Liver (tissue), 9 donors: ENCODE results near the gene ASAP2. TPM values are rescaled to one million over a fixed set of nuclear protein-coding genes. Genes with fewer than 3 reads are reported as not detected.

ENCODE experiments used
- DNase-seq: peaks from one replicate; pipeline ENCODE4 v3.0.0-alpha.2; 2017; ENCODE audit warnings: low spot score
- H3K27ac ChIP-seq, 2 donors: one replicate each; pipeline ENCODE4 v1.7.0; 2013; ENCODE audit warnings: inconsistent platforms in 2 of 2, low read length in 2 of 2, control low read depth in 1 of 2, low read depth in 1 of 2, mild to moderate bottlenecking in 1 of 2
- H3K27me3 ChIP-seq, 4 donors: one replicate each; pipeline versions ENCODE4 v1.6.1 to v1.7.0; 2013; ENCODE audit warnings: low read length in 3 of 4, inconsistent platforms in 1 of 4, mild to moderate bottlenecking in 1 of 4, moderate library complexity in 1 of 4; ENCODE audit not compliant: control insufficient read depth in 4 of 4, insufficient read depth in 4 of 4
- H3K36me3 ChIP-seq, 4 donors: one replicate each; pipeline versions ENCODE4 v1.6.1 to v1.7.0; 2013; ENCODE audit warnings: low read length in 3 of 4, mild to moderate bottlenecking in 3 of 4, low read depth in 1 of 4, moderate library complexity in 1 of 4; ENCODE audit not compliant: control insufficient read depth in 4 of 4, insufficient read depth in 3 of 4
- H3K4me1 ChIP-seq, 4 donors: one replicate each; pipeline versions ENCODE4 v1.6.1 to v1.7.0; 2013; ENCODE audit warnings: low read length in 3 of 4, mild to moderate bottlenecking in 3 of 4, moderate library complexity in 1 of 4; ENCODE audit not compliant: control insufficient read depth in 4 of 4, insufficient read depth in 4 of 4
- H3K4me3 ChIP-seq, 3 donors: one replicate each; pipeline versions ENCODE4 v1.6.1 to v1.7.0; 2013; ENCODE audit warnings: low read length in 3 of 3, control low read depth in 1 of 3, low read depth in 1 of 3, mild to moderate bottlenecking in 1 of 3
- H3K9ac ChIP-seq, 2 donors: one replicate each; pipeline ENCODE4 v1.7.0; 2013; ENCODE audit warnings: low read length in 2 of 2, mild to moderate bottlenecking in 2 of 2, moderate library complexity in 2 of 2, control low read depth in 1 of 2, low read depth in 1 of 2
- H3K9me3 ChIP-seq, 4 donors: one replicate each; pipeline versions ENCODE4 v1.6.1 to v1.7.0; 2013; ENCODE audit warnings: low read length in 3 of 4; ENCODE audit not compliant: control insufficient read depth in 4 of 4
- EGR1 ChIP-seq, 2 donors: IDR thresholded peaks; 2 replicates each; pipeline ENCODE4 v1.6.1; 2016 to 2018; ENCODE audit warnings: antibody characterized with exemption in 2 of 2, low read depth in 2 of 2
- FOXA1 ChIP-seq: IDR thresholded peaks from 2 replicates; pipeline ENCODE4 v1.6.1; 2016; ENCODE audit warnings: antibody characterized with exemption
- FOXA2 ChIP-seq: IDR thresholded peaks from 2 replicates; pipeline ENCODE4 v1.6.1; 2016; ENCODE audit warnings: antibody characterized with exemption
- GABPA ChIP-seq, 2 donors: IDR thresholded peaks in 1 of 2; conservative IDR thresholded peaks in 1 of 2; 2 replicates each; pipeline ENCODE4 v1.6.1; 2016; ENCODE audit warnings: antibody characterized with exemption in 2 of 2, mild to moderate bottlenecking in 1 of 2, moderate library complexity in 1 of 2
- HNF4A ChIP-seq, 2 donors: conservative IDR thresholded peaks; 2 replicates each; pipeline ENCODE4 v1.6.1; 2016; ENCODE audit warnings: antibody characterized with exemption in 2 of 2, mild to moderate bottlenecking in 2 of 2
- HNF4G ChIP-seq: IDR thresholded peaks from 2 replicates; pipeline ENCODE4 v1.6.1; 2016; ENCODE audit warnings: antibody characterized with exemption
- JUND ChIP-seq, 2 donors: IDR thresholded peaks; 2 replicates each; pipeline ENCODE4 v1.6.1; 2016; ENCODE audit warnings: antibody characterized with exemption in 2 of 2
- NR2F2 ChIP-seq: IDR thresholded peaks from 2 replicates; pipeline ENCODE4 v1.6.1; 2016; ENCODE audit warnings: antibody characterized with exemption
- RAD21 ChIP-seq, 2 donors: IDR thresholded peaks; 2 replicates each; pipeline ENCODE4 v1.6.1; 2016; ENCODE audit warnings: antibody characterized with exemption in 2 of 2, mild to moderate bottlenecking in 2 of 2
- RXRA ChIP-seq, 2 donors: IDR thresholded peaks; 2 replicates each; pipeline ENCODE4 v1.6.1; 2017 to 2018; ENCODE audit warnings: antibody characterized with exemption in 2 of 2, mild to moderate bottlenecking in 1 of 2
- SP1 ChIP-seq: IDR thresholded peaks from 2 replicates; pipeline ENCODE4 v1.6.1; 2018; ENCODE audit warnings: antibody characterized with exemption, mild to moderate bottlenecking
- YY1 ChIP-seq: IDR thresholded peaks from 2 replicates; pipeline ENCODE4 v1.6.1; 2016; ENCODE audit warnings: antibody characterized with exemption, mild to moderate bottlenecking
- WGBS: extraction: QIAGEN DNeasy Blood & Tissue Kit; methylation state at CpG from one replicate; pipeline ENCODE4 v1.1.7; 2013; 5-methylcytosine and 5-hydroxymethylcytosine counted together
- polyA plus RNA-seq, 2 donors: library from polyadenylated mRNA; stranded (reverse) in 1 of 2; unstranded in 1 of 2; fragments of 200-250 nt in 1 of 2; fragments of >200 nt in 1 of 2; fragmentation: Nextera tagmentation in 1 of 2; extraction: Ambion mirVana in 1 of 2; gene quantifications; one replicate each; pipeline versions ENCODE4 v1.2.1 to v1.2.3, GENCODE V29; 2013 to 2015
- total RNA-seq, 2 donors: library from RNA; depleted of rRNA; stranded (reverse); fragments of >200 nt; gene quantifications; one replicate each; pipeline ENCODE4 v1.2.3, GENCODE V29; 2014
- TF ChIP-seq, protein P1 (sequence below): IDR thresholded peaks from 2 replicates; pipeline ENCODE4 v1.6.1; 2016; ENCODE audit warnings: antibody characterized with exemption
- TF ChIP-seq, protein P2 (sequence below): IDR thresholded peaks from 2 replicates; pipeline ENCODE4 v1.6.1; 2016; ENCODE audit warnings: antibody characterized with exemption, mild to moderate bottlenecking
- TF ChIP-seq, protein P3 (sequence below): IDR thresholded peaks from 2 replicates; pipeline ENCODE4 v1.6.1; 2016; ENCODE audit warnings: antibody characterized with exemption
- TF ChIP-seq, protein P4 (sequence below): fragments of 150-350 bp; IDR thresholded peaks from 2 replicates; pipeline ENCODE4 v1.5.1; 2017; ENCODE audit warnings: improper control_type of control experiment, low read depth, low read length; ENCODE audit not compliant: missing input control
- TF ChIP-seq, protein P5 (sequence below): IDR thresholded peaks from 2 replicates; pipeline ENCODE4 v1.6.1; 2016; ENCODE audit warnings: antibody characterized with exemption
- donor health status: healthy.
- donor health status: healthy.
- donor health status: healthy.
- donor health status: healthy.
- donor health status: healthy.

The ASAP2 gene
- total and polyA plus RNA-seq, 4 donors = 0.36 to 5.9 (median 2.6) TPM

DNA sequence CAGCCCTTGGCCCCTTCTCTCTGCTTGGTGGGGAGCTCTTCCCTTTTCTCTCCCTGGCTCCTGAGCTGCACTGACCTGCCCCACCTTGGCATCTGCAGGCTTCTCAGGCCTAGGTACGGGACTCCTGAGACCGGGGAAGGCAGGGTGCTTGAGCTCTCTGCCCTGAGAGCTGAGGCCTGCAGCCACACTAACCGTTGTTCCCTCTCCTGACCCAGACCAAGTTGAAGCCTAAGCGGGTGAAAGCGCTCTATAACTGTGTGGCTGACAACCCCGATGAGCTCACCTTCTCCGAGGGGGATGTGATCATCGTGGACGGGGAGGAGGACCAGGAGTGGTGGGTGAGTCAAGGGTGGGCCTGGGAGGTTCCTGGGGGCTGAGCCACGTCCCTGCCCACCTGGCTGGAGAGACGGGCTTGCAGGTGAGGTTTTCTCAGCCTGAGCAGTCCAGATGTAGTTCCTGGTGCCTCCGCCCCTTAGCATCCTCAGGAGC lies 194.5 kb downstream of the ASAP2 start:
- no peak for DNase-seq
- 97% methylated on average over 12 of the region's 12 CpGs for WGBS
- no peak overlapping the region for H3K27ac ChIP-seq
- H3K9ac ChIP-seq = no peak overlapping the region
- H3K36me3 ChIP-seq = peaks cover 0 to 2% (median 1%) of the 10 kb centered on the region in 4 donors
- TF ChIP-seq NR2F2 (no peak), RXRA (IDR thresholded peaks at IDR 0.05) (no peak), SP1 (no peak), JUND (IDR thresholded peaks at IDR 0.05) (no peak), FOXA2 (no peak), RAD21 (IDR thresholded peaks at IDR 0.05) (no peak)
- no peaks in the 10 kb centered on the region for H3K9me3 ChIP-seq
- H3K27me3 ChIP-seq = no peaks in the 10 kb centered on the region
- H3K4me3 ChIP-seq = no peak overlapping the region
- H3K4me1 ChIP-seq = no peaks in the 10 kb centered on the region

DNA sequence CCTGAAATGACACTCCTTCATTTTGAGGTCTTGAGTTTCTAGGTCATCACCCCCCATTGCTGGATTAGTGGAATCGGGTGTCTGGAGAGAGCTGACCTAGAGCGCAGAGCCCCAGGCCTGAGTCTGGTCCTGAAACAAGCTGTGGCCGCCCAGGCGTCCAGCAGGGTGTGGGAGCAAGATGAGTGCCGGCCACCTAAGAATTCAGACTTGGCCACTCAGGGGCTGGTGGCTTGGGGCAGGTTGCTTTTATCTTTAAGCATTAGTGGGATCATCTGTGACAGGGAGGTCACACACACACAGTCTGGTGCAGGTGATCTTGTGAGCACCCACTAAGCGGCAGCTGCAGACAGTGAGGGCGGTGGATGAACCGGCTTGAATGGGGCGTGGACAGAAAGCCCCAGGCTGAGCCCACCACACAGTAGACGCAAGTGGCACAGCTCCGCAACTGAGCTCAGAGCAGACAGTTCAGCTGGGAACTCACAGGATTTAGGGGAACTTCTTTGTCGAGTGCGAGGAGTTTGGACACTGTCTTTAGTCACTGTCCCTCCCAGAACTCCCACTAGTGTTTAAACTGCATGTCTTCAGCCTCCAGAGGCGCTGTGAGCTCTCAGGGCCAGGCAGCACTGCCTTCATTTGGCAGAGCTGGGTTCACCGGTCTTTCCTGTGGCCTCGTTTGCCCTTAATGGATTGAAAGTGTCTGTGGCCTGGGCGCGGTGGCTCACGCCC lies 195.2 kb downstream of the ASAP2 start:
- Histone ChIP-seq H3K27ac (no peak overlapping the region), H3K9ac (no peak overlapping the region), H3K4me3 (no peak overlapping the region), H3K27me3 (no peaks in the 10 kb centered on the region), H3K9me3 (no peaks in the 10 kb centered on the region), H3K4me1 (no peaks in the 10 kb centered on the region), H3K36me3 (peaks cover 0 to 6% (median 1%) of the 10 kb centered on the region in 4 donors)
- no peak for DNase-seq
- TF ChIP-seq, protein P1, sequence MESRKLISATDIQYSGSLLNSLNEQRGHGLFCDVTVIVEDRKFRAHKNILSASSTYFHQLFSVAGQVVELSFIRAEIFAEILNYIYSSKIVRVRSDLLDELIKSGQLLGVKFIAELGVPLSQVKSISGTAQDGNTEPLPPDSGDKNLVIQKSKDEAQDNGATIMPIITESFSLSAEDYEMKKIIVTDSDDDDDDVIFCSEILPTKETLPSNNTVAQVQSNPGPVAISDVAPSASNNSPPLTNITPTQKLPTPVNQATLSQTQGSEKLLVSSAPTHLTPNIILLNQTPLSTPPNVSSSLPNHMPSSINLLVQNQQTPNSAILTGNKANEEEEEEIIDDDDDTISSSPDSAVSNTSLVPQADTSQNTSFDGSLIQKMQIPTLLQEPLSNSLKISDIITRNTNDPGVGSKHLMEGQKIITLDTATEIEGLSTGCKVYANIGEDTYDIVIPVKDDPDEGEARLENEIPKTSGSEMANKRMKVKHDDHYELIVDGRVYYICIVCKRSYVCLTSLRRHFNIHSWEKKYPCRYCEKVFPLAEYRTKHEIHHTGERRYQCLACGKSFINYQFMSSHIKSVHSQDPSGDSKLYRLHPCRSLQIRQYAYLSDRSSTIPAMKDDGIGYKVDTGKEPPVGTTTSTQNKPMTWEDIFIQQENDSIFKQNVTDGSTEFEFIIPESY = no peak
- TF ChIP-seq, protein P2, sequence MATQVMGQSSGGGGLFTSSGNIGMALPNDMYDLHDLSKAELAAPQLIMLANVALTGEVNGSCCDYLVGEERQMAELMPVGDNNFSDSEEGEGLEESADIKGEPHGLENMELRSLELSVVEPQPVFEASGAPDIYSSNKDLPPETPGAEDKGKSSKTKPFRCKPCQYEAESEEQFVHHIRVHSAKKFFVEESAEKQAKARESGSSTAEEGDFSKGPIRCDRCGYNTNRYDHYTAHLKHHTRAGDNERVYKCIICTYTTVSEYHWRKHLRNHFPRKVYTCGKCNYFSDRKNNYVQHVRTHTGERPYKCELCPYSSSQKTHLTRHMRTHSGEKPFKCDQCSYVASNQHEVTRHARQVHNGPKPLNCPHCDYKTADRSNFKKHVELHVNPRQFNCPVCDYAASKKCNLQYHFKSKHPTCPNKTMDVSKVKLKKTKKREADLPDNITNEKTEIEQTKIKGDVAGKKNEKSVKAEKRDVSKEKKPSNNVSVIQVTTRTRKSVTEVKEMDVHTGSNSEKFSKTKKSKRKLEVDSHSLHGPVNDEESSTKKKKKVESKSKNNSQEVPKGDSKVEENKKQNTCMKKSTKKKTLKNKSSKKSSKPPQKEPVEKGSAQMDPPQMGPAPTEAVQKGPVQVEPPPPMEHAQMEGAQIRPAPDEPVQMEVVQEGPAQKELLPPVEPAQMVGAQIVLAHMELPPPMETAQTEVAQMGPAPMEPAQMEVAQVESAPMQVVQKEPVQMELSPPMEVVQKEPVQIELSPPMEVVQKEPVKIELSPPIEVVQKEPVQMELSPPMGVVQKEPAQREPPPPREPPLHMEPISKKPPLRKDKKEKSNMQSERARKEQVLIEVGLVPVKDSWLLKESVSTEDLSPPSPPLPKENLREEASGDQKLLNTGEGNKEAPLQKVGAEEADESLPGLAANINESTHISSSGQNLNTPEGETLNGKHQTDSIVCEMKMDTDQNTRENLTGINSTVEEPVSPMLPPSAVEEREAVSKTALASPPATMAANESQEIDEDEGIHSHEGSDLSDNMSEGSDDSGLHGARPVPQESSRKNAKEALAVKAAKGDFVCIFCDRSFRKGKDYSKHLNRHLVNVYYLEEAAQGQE = no peak
- no peak for TF ChIP-seq SP1
- TF ChIP-seq GABPA (IDR thresholded peaks at IDR 0.05 in 1 of 2, conservative IDR thresholded peaks at IDR 0.05 in 1 of 2) = no peak
- TF ChIP-seq, protein P3, sequence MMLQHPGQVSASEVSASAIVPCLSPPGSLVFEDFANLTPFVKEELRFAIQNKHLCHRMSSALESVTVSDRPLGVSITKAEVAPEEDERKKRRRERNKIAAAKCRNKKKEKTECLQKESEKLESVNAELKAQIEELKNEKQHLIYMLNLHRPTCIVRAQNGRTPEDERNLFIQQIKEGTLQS = no peak
- no peak for TF ChIP-seq NR2F2
- WGBS = 96% methylated on average over 19 of the region's 19 CpGs

DNA sequence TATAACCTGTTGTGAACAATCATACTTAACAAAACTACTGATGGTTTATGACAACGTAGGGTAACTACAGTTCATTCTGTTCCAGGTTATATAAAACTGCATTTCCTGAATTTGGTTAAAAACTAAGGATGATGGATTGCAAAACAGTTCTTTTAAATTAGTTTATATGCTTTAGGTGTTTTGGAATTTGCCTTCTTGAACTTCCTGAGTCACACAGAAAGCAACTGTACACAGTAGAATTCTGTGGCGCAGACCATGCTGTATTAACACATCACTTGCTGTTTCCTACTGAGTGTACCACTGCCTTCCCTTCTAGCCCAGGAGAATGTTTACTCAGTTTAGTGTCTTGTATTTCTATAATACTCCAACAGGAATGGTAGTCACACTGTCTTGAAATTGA lies 197.3 kb downstream of the ASAP2 start:
- Histone ChIP-seq H3K36me3 (peaks cover 0 to 10% (median 1%) of the 10 kb centered on the region in 4 donors), H3K27me3 (no peaks in the 10 kb centered on the region), H3K9ac (no peak overlapping the region), H3K4me1 (no peaks in the 10 kb centered on the region), H3K9me3 (no peaks in the 10 kb centered on the region), H3K4me3 (no peak overlapping the region), H3K27ac (no peak overlapping the region)
- DNase-seq = no peak
- TF ChIP-seq RXRA (IDR thresholded peaks at IDR 0.05) (no peak), RAD21 (IDR thresholded peaks at IDR 0.05) (no peak), FOXA2 (no peak), JUND (IDR thresholded peaks at IDR 0.05) (no peak), HNF4A (conservative IDR thresholded peaks at IDR 0.05) (no peak), HNF4G (no peak), SP1 (no peak), YY1 (no peak), FOXA1 (no peak), EGR1 (IDR thresholded peaks at IDR 0.05; ENCODE audit: low read depth in 2 of 2) (no peak)
- TF ChIP-seq, protein P4, sequence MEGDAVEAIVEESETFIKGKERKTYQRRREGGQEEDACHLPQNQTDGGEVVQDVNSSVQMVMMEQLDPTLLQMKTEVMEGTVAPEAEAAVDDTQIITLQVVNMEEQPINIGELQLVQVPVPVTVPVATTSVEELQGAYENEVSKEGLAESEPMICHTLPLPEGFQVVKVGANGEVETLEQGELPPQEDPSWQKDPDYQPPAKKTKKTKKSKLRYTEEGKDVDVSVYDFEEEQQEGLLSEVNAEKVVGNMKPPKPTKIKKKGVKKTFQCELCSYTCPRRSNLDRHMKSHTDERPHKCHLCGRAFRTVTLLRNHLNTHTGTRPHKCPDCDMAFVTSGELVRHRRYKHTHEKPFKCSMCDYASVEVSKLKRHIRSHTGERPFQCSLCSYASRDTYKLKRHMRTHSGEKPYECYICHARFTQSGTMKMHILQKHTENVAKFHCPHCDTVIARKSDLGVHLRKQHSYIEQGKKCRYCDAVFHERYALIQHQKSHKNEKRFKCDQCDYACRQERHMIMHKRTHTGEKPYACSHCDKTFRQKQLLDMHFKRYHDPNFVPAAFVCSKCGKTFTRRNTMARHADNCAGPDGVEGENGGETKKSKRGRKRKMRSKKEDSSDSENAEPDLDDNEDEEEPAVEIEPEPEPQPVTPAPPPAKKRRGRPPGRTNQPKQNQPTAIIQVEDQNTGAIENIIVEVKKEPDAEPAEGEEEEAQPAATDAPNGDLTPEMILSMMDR = no peak
- TF ChIP-seq, protein P5, sequence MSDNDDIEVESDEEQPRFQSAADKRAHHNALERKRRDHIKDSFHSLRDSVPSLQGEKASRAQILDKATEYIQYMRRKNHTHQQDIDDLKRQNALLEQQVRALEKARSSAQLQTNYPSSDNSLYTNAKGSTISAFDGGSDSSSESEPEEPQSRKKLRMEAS = no peak
- TF ChIP-seq, protein P1 = no peak
- 84% methylated on average over 2 of the region's 2 CpGs for WGBS
